Fibroblast of skin of right biceps (primary cell): ENCODE data around the gene SCN2B.

Experiments
- DNase-seq: peaks from one replicate; pipeline ENCODE4 v3.0.0-alpha.2; 2013

Gene SCN2B

GRCh38 chr11:118128721-118129470 is 47.5 kb downstream of the SCN2B start:
- DNase-seq, result no peak

GRCh38 chr11:118128310-118128709 is 48.1 kb downstream of the SCN2B start:
- DNase-seq, result no peak

DNA sequence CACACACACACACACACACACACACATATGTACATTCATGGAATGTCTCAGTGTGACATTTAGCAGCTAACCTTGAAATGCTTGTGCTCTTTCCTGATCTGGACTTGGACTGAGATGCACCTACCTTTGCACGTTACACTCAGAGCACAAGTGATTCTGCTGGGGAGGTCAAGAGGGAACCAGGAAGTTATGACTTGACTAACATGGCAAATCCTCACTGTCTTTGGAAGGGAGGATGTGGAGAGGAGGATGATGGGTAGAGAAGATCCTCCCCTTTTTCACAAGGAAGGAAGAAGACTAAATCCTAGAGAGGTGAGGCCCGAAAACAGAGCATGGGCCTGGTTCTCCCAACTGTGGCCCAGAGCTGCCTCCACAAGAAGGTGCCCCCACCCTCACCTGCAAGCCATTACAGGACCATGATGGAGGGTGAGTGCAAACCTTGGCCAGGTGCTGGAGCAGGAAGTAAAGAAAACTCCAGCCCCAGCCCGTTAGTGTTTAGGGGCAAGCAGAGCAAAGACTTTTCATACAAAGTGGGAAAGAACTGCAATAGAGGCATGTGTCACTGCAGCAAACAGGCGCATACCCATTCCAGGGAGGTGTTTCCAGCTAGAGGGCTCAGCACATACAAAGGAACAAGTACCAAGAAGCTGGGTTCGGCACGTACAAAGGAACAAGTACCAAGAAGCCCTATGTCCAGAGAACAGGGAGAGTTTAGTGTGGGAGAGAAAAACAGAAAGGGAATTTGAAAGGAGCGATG is 50.2 kb downstream of the SCN2B start:
- DNase-seq, result no peak

DNA sequence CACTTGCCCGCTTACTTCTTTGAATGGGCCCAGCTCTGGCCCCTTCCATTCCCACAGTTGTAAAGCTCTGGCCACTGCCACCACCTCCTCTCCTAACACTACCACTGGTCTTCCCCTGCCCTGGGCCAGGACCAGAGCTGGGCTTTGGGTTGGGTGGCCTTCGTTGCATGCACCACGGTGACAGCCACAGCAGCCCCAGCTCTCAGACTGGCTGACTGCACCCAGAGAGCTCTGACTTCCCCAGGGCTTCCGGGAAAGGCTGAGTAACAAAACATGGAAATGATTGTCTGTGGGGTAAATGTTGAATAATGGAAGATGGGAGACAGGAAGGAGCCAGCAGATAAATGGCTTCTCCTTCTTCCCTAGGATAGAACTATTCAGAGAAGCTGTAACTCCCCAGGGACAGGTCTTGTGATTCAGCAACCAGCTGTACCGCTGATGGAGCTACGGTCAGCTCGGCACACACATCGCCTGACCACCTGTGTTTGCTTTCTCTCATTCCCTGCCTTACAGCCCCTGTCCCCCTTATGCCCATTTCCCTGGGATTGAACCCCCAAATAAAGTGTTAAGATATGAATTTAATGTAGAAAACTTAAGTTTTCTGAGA is 51.4 kb downstream of the SCN2B start:
- DNase-seq, result no peak

DNA sequence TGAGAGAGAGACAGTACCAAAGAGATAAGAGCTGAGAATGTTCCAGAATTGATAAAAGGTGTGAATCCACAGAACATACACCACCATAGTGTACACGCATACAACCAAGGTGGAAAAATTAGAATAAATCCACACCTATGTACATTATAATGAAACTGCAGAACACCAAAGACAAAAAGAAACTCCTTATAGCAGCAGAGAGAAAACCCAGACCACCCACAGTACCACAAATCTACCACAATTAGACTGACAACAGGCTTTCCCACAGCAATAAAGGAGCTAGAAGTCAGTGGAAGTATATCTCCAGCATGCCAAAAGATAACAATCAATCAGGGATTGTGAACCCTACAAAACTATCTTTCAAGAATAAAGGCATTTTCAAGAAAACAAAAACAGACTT is 55.6 kb downstream of the SCN2B start:
- no peak for DNase-seq

DNA sequence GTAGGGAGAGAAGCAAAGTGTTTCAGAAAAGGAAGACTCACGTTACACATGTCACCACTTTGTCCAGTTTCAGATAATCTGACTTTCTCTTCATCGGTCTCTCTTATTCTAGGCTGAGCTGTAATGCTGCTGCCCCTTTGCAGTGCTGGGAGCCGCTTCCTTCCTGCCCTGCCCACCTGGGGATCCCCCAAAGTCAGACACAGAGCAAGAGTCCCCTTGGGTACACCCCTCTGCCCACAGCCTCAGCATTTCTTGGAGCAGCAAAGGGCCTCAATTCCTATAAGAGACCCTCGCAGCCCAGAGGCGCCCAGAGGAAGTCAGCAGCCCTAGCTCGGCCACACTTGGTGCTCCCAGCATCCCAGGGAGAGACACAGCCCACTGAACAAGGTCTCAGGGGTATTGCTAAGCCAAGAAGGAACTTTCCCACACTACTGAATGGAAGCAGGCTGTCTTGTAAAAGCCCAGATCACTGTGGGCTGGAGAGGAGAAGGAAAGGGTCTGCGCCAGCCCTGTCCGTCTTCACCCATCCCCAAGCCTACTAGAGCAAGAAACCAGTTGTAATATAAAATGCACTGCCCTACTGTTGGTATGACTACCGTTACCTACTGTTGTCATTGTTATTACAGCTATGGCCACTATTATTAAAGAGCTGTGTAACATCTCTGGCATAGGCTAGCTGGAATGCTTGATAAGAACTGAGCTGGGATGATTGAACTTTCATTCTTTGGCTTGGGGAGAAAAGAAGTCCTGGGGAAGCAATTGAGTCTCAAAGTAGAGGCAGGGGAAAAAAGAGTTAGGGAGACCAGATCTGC is 58.4 kb downstream of the SCN2B start:
- no peak for DNase-seq

- no peak for DNase-seq
These were observed 61.4 kb downstream of the SCN2B start for GRCh38 chr11:118115048-118115447.

DNA sequence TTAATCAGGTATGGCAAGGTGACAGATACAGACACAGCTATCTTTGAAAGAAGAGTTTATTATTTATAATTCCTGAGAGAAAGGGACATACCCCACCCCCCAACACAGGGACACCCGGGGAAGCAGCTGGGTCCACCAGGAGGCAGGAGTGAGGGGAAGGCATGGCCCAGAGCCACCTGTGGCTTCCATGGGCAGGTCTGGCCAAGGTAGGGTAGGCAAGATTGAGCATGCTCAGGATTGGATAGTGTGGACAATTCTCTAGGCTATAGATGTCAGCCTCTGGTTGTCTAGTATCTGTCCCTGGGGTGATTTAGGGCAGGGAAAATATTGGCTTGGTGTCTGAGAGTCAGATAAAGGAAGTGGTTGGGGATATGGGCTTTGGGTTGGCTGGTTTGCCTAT is 62.2 kb downstream of the SCN2B start:
- DNase-seq, result no peak

GRCh38 chr11:118112711-118113430 is 63.6 kb downstream of the SCN2B start:
- no peak for DNase-seq
